Activated T-cell treated with anti-CD3 and anti-CD28 coated beads, Interleukin-2, amount 50 U/mL, for 4 hours (primary cell): Measurements from ENCODE around the gene PON3. TPM values are rescaled to one million over a fixed set of nuclear protein-coding genes. Genes with fewer than 3 reads are reported as not detected.
A peak's percentile ranks its signal among the peaks of the same experiment; 100 is the strongest.

Experiments
- ATAC-seq, 2 donors: fragments of 200-7000 bp; cut with Tn5 transposase; one replicate each; pipeline ENCODE4 v1.10.0; 2021
- DNase-seq: peaks from one replicate; pipeline ENCODE4 v3.0.0-alpha.2; 2020
- H3K27me3 Mint-ChIP-seq: one replicate; pipeline ENCODE4 v1.8.0; 2021; ENCODE audit warnings: low read depth, mixed read lengths
- H3K36me3 Mint-ChIP-seq: one replicate; pipeline ENCODE4 v1.8.0; 2022; ENCODE audit warnings: mixed read lengths; ENCODE audit not compliant: insufficient read depth
- H3K4me1 Mint-ChIP-seq: one replicate; pipeline ENCODE4 v1.8.0; 2021; ENCODE audit warnings: low read depth, mixed read lengths
- H3K4me3 Mint-ChIP-seq: one replicate; pipeline ENCODE4 v1.8.0; 2021; ENCODE audit warnings: mild to moderate bottlenecking, moderate library complexity, mixed read lengths
- H3K9me3 Mint-ChIP-seq: one replicate; pipeline ENCODE4 v1.8.0; 2021; ENCODE audit warnings: mixed read lengths
- total RNA-seq, 3 donors: library from RNA; stranded (reverse); gene quantifications; one replicate each; pipeline ENCODE4 v1.2.1, GENCODE V29; 2021

Gene PON3
- total RNA-seq, 3 donors from 2014 or later: not detected

- H3K4me1 Mint-ChIP-seq: no peaks in the 10 kb centered on the region
- H3K4me3 Mint-ChIP-seq: no peak overlapping the region
- H3K27me3 Mint-ChIP-seq: peaks cover 4% of the 10 kb centered on the region
- H3K36me3 Mint-ChIP-seq: no peaks in the 10 kb centered on the region
- H3K9me3 Mint-ChIP-seq: no peaks in the 10 kb centered on the region
- ATAC-seq: no peak
- no peak for DNase-seq
Observed at GRCh38 chr7:95340491-95340890, 55.7 kb downstream of the PON3 start.

DNA sequence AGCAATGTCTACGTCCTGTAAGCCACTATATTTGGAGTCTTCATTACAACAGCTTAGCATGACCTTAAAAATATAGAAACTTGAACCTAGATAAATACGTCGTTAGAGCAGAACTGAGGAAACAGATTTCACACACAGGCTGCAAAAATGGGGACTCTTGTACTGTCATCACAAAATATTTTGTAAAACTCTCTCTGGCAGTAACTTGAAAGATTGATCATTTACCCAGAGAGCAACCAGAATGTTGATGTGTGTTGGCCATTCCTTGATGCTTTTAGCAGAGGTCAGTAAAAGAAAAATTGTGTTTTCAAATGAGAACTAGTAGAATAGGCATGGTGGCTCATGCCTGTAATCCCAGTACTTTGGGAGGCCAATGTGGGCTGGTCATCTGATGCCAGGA is 57.3 kb downstream of the PON3 start:
- H3K4me3 Mint-ChIP-seq: no peak overlapping the region
- H3K9me3 Mint-ChIP-seq: no peaks in the 10 kb centered on the region
- H3K36me3 Mint-ChIP-seq: no peaks in the 10 kb centered on the region
- ATAC-seq: no peak
- H3K27me3 Mint-ChIP-seq: peaks cover 4% of the 10 kb centered on the region
- DNase-seq: no peak
- no peaks in the 10 kb centered on the region for H3K4me1 Mint-ChIP-seq

DNA sequence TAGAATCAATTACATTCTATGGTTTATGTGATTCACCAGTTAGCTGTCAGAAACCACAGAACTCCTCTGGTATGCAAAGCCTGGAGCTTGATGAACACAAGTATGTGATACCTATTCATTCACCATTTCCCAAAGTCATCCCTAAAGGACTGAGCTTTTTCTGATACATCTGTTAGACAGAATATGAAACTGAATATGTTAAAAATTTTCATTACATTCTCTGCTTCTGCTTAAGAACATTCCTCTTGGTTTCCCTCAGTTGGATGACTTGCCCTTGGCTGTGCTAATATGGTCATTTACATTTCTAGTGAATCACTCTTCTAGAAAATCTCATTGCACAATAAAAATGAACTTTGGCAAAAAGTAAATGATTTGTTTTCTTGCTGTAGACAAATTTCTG is 61.1 kb downstream of the PON3 start:
- peaks cover 12% of the 10 kb centered on the region for H3K4me1 Mint-ChIP-seq
- H3K36me3 Mint-ChIP-seq: no peaks in the 10 kb centered on the region
- H3K4me3 Mint-ChIP-seq: no peak overlapping the region
- DNase-seq: no peak
- H3K9me3 Mint-ChIP-seq: no peaks in the 10 kb centered on the region
- no peak for ATAC-seq
- peaks cover 2% of the 10 kb centered on the region for H3K27me3 Mint-ChIP-seq

DNA sequence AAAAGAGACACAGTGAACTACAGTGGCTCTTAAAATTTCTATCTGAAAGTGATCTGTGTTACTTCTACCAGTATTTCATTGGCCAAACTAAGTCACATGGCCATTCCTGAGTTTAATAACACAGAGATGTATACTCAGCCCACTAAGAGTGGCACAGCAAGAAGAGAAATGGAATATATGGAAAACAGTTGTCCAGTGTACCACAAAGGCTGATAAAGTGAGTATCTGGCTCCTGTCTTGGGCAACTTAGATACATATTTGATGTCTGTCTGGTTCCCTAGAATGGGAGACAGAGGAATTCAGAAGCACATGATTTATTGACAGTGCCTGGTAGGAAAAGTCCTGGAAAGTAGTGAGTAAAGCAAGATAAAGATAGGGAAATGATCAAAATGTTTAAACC is 61.7 kb downstream of the PON3 start:
- Mint-ChIP-seq H3K4me3 (no peak overlapping the region), H3K36me3 (no peaks in the 10 kb centered on the region), H3K9me3 (no peaks in the 10 kb centered on the region), H3K4me1 (peaks cover 14% of the 10 kb centered on the region), H3K27me3 (peaks cover 2% of the 10 kb centered on the region)
- ATAC-seq (no peak), DNase-seq (no peak)

GRCh38 chr7:95330961-95331337 is 65.2 kb downstream of the PON3 start:
- DNase-seq (no peak), ATAC-seq (no peak)
- Mint-ChIP-seq H3K9me3 (no peaks in the 10 kb centered on the region), H3K4me1 (peaks cover 14% of the 10 kb centered on the region), H3K27me3 (no peaks in the 10 kb centered on the region), H3K36me3 (no peaks in the 10 kb centered on the region), H3K4me3 (peak overlapping the region; percentile 62)

DNA sequence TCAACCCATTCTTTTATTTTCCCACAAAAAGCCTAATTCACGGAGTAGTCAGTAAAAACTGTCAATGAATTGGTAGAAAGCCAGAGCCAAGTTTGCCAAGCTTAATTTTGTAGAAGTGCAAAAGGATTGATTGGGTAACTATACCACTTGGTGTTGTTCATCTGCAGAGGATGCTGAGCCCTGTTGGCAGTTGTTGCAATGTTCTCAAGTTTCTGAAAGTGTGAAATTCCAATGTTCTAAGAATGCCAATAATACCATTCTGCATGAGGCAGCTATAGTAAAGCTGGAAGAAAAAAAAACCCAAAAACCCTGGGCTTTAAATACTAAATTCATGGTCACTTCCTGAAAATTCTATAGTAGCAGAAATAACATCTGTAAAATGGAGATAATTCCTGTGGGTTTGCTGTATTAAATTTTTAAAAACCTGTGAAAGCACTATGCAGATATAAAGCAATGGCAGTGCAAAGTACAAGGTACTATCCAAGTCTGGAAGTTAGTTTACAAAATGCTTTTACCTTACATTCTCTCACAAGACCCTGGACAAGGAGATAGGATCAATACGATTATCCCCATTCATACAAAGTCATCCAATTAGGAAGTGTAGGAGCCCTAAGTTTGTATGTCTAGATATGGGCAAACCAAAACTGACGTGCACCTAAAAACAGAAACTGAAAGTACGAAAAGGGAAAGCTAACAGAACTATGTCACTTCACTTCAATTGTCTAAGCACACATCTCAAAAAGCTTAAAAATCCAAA is 65.8 kb downstream of the PON3 start:
- Mint-ChIP-seq H3K9me3 (no peaks in the 10 kb centered on the region), H3K4me1 (peaks cover 14% of the 10 kb centered on the region), H3K4me3 (peak overlapping the region; percentile 62), H3K27me3 (peaks cover 5% of the 10 kb centered on the region), H3K36me3 (no peaks in the 10 kb centered on the region)
- DNase-seq: no peak
- peak; percentile 38 to 62 for ATAC-seq

- Mint-ChIP-seq H3K4me1 (peaks cover 14% of the 10 kb centered on the region), H3K4me3 (no peak overlapping the region), H3K9me3 (no peaks in the 10 kb centered on the region), H3K27me3 (peaks cover 9% of the 10 kb centered on the region), H3K36me3 (no peaks in the 10 kb centered on the region)
- no peak for ATAC-seq
- DNase-seq: no peak
Observed at GRCh38 chr7:95327356-95327755, 68.8 kb downstream of the PON3 start.

GRCh38 chr7:95324431-95324830 is 71.7 kb downstream of the PON3 start, which contains the start of gene PON1:
PON1 (minus strand) TSS chr7:95324532; CDS start chr7:95324475, 57 bp downstream.
- Mint-ChIP-seq H3K9me3 (no peaks in the 10 kb centered on the region), H3K36me3 (no peaks in the 10 kb centered on the region), H3K4me3 (no peak within 1 kb of the TSS), H3K4me1 (no peaks in the 10 kb centered on the region), H3K27me3 (peaks cover 9% of the 10 kb centered on the region)
- ATAC-seq: no peak
- DNase-seq: no peak

GRCh38 chr7:95323410-95324129 is 72.6 kb downstream of the PON3 start:
- no peaks in the 10 kb centered on the region for H3K9me3 Mint-ChIP-seq
- H3K27me3 Mint-ChIP-seq: peaks cover 9% of the 10 kb centered on the region
- H3K4me1 Mint-ChIP-seq: no peaks in the 10 kb centered on the region
- ATAC-seq (no peak), DNase-seq (no peak)
- no peak overlapping the region for H3K4me3 Mint-ChIP-seq
- no peaks in the 10 kb centered on the region for H3K36me3 Mint-ChIP-seq

DNA sequence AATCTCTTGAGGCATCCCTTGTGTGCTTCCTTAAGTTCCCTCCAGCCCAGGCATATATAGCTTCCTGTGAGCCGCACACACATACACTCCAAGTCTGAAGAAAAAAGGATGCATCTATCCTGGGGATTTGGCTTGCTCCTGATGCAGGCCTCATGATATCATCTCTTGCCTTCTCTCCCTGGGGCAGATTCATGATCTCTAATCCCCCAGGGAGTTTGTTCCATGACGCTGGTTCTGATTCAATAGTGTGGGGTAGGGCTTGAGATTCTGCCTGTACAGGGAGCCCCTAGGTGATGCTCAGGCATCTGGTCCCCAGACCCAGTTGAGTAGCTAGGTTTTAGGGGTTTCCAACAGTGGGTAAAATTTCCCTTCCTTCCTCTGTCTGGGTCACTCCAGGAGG is 73.3 kb downstream of the PON3 start:
- ATAC-seq: no peak
- Mint-ChIP-seq H3K27me3 (peaks cover 9% of the 10 kb centered on the region), H3K9me3 (no peaks in the 10 kb centered on the region), H3K4me3 (no peak overlapping the region), H3K4me1 (no peaks in the 10 kb centered on the region), H3K36me3 (no peaks in the 10 kb centered on the region)
- no peak for DNase-seq

DNA sequence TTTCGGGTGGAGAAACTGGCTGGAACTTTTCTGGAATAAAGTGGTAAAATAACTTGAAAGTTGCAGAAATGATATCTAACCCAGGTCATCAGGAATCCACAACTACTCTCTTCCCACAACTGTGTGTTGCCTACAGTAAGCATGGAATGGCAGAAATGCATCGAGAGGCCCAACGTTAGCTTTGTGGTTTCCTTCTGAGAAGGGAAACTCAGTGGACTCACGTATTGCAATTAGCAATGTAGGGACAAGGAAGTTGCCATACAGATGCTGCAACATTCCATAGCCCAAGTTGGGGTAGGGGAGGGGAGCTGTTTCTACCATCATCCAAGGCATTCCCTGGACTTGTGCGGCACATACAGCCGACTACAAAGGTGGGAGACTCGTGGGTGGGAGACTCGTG is 73.8 kb downstream of the PON3 start:
- Mint-ChIP-seq H3K4me3 (no peak overlapping the region), H3K36me3 (no peaks in the 10 kb centered on the region), H3K4me1 (no peaks in the 10 kb centered on the region), H3K27me3 (peaks cover 9% of the 10 kb centered on the region), H3K9me3 (no peaks in the 10 kb centered on the region)
- DNase-seq (no peak), ATAC-seq (no peak)

DNA sequence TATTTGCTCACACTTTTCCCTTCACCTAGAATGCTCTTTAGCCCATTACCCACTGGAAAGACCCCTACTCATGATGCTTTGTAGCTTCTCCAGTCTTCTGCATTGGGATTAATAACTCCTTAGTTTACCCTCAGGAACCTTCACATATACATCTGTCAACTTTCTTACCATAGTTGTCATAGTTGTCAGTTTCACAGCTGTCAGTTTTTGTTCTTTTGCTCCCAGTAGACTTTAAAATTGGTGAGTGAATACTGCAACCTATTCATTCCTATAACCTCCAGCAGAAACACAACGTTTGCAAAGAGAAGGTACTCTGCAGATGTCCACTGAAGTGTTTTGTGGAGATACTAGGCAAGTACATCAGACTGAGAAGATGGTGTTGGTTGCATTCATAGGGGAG is 74.5 kb downstream of the PON3 start:
- no peak for ATAC-seq
- Mint-ChIP-seq H3K9me3 (no peaks in the 10 kb centered on the region), H3K36me3 (no peaks in the 10 kb centered on the region), H3K4me1 (no peaks in the 10 kb centered on the region), H3K4me3 (no peak overlapping the region), H3K27me3 (peaks cover 9% of the 10 kb centered on the region)
- DNase-seq: no peak

GRCh38 chr7:95320651-95321050 is 75.5 kb downstream of the PON3 start:
- Mint-ChIP-seq H3K9me3 (no peaks in the 10 kb centered on the region), H3K27me3 (peaks cover 7% of the 10 kb centered on the region), H3K4me1 (no peaks in the 10 kb centered on the region), H3K36me3 (no peaks in the 10 kb centered on the region), H3K4me3 (no peak overlapping the region)
- ATAC-seq (no peak), DNase-seq (no peak)

DNA sequence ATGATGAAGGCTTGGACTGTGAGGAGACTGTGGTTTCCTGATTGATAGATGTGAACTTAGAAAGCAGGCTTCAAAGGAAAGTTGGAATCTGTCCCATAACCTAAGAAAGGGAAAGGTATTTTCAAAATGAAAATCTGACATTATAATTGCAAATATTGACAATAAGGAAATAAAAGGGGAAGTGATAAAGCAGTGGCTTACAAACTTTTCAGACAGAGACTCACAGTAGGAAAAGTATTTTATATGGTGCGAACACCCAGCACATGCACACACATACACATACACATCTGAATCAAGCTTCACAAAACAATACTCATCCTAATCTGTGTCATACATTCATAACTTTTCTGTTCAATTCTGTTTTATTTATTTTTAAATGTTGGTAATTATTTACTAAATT is 76.6 kb downstream of the PON3 start:
- ATAC-seq: no peak
- DNase-seq: no peak
- Mint-ChIP-seq H3K4me3 (no peak overlapping the region), H3K4me1 (no peaks in the 10 kb centered on the region), H3K36me3 (no peaks in the 10 kb centered on the region), H3K9me3 (no peaks in the 10 kb centered on the region), H3K27me3 (no peaks in the 10 kb centered on the region)

GRCh38 chr7:95318501-95319100 is 77.6 kb downstream of the PON3 start:
- no peaks in the 10 kb centered on the region for H3K9me3 Mint-ChIP-seq
- H3K27me3 Mint-ChIP-seq: no peaks in the 10 kb centered on the region
- no peak for ATAC-seq
- DNase-seq: no peak
- no peaks in the 10 kb centered on the region for H3K4me1 Mint-ChIP-seq
- H3K36me3 Mint-ChIP-seq: no peaks in the 10 kb centered on the region
- H3K4me3 Mint-ChIP-seq: no peak overlapping the region
